K562 (cell line): Measurements from ENCODE around the gene ASPG. TPM values are rescaled to one million over a fixed set of nuclear protein-coding genes. Genes with fewer than 3 reads are reported as not detected.

Experiments
- GTF2A2 ChIP-seq: IDR thresholded peaks from 2 replicates; pipeline ENCODE4 v1.6.1; 2016; ENCODE audit warnings: mild to moderate bottlenecking, missing genetic modification characterization, missing compliant biosample characterization
- JUND ChIP-seq, 2 experiments: IDR thresholded peaks; 2 replicates in 1 of 2; 3 replicates in 1 of 2; pipeline ENCODE4 v1.6.1; 2011; ENCODE audit warnings: borderline replicate concordance in 2 of 2, low read depth in 2 of 2, low read length in 2 of 2, improper control_type of control experiment in 1 of 2, missing biosample characterization in 1 of 2, missing genetic modification characterization in 1 of 2, missing genetic modification reagents in 1 of 2
- PKNOX1 ChIP-seq: fragments of 450-650 bp; IDR thresholded peaks from 2 replicates; pipeline ENCODE4 v1.6.1; 2016
- TRIM25 ChIP-seq: fragments of 450-650 bp; IDR thresholded peaks from 2 replicates; pipeline ENCODE4 v1.7.0; 2016; ENCODE audit warnings: borderline replicate concordance
- U2AF2 ChIP-seq: fragments of 200-400 bp; formaldehyde crosslinking; optimal IDR thresholded peaks from 2 replicates; pipeline ENCODE3; 2017; ENCODE audit warnings: low read depth, mild to moderate bottlenecking, low read length
- ZBTB7A ChIP-seq: IDR thresholded peaks from 2 replicates; pipeline ENCODE4 v1.6.1; 2011; ENCODE audit warnings: low read depth, mild to moderate bottlenecking, low read length, moderate library complexity, borderline replicate concordance; ENCODE audit not compliant: control insufficient read depth
- ZNF121 ChIP-seq: sonication (generic); formaldehyde crosslinking; conservative IDR thresholded peaks from 2 replicates; pipeline ENCODE4 v1.8.0; 2022; ENCODE audit warnings: missing genetic modification reagents
- ZNF41 ChIP-seq: fragments of 250-450 bp; sonication (Bioruptor Pico); conservative IDR thresholded peaks from 2 replicates; pipeline ENCODE4 v1.4.0; 2020; ENCODE audit warnings: mild to moderate bottlenecking
- polyA plus RNA-seq, 8 experiments: library from polyadenylated mRNA; depleted of rRNA in 4 of 8; stranded (reverse) in 5 of 8; unstranded in 3 of 8; fragments of >200 nt; fragmentation: Nextera tagmentation in 2 of 8; fragmentation: Illumina TruSeq in 1 of 8; extraction: Ambion mirVana in 2 of 8; extraction: Trizol in 1 of 8; gene quantifications; 2 replicates each; pipeline versions ENCODE4 v1.2.1 to v1.2.3, GENCODE V29; 2011 to 2014; ENCODE audit warnings: inconsistent platforms in 1 of 8, missing spikeins in 1 of 8
- total RNA-seq, 7 experiments: library from RNA; depleted of rRNA in 6 of 7; stranded (reverse); fragments of >200 nt in 6 of 7; fragmentation: Illumina TruSeq in 2 of 7; extraction: Trizol in 2 of 7; gene quantifications; 2 replicates each; pipeline versions ENCODE4 v1.2.1 to v1.2.3, GENCODE V29; 2011 to 2021; ENCODE audit warnings: low replicate concordance in 1 of 7

Gene ASPG
- total and polyA plus RNA-seq, 9 of the 15 experiments (the other 6 are each of a cell fraction or from before 2014, with no cell fraction given): 0.18 TPM; not detected in 8

- TF ChIP-seq TRIM25: no peak
- TF ChIP-seq ZNF41 (CRISPR knock-in tag): no peak
- TF ChIP-seq ZNF121 (CRISPR knock-in tag): no peak
- TF ChIP-seq U2AF2: no peak
- TF ChIP-seq ZBTB7A: no peak
- TF ChIP-seq GTF2A2 (tag): no peak
- no peak for TF ChIP-seq JUND (IDR thresholded peaks at IDR 0.05; ENCODE audit: borderline replicate concordance, low read depth, low read length)
- no peak for TF ChIP-seq JUND (tag; IDR thresholded peaks at IDR 0.05; ENCODE audit: borderline replicate concordance, low read depth, low read length)
- peak; percentile 51; the same call in 1 of the 2 replicates for TF ChIP-seq PKNOX1
Measured at GRCh38 chr14:104087981-104088850, 2.7 kb downstream of the ASPG start (continued).
